GM18870 (cell line): Measurements from ENCODE around the gene SLC12A3.

Experiments
- ATAC-seq: cut with Tn5 transposase; IDR thresholded peaks from one replicate; pipeline ENCODE4 v1.9.1; 2021; ENCODE audit warnings: moderate library complexity; ENCODE audit not compliant: unreplicated experiment

SLC12A3 gene

DNA sequence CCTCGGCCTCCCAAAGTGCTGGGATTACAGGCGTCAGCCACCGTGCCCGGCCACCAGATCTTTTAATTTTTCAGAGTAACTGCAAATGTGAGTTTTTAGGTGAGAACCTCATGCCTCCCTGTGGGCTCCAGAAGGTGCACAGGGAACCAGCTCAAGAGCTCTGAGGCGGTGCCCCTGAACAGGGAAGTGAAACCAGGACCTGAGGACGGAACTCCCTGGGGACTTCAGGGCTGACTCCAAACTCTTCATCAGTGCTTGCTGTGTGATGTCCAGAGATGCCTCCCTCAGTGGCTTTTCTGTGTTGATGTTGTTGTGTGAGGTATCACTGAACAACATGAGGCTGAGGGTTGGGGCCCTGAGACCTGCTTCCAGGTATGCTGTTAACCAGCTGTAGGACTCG, 23.8 kb downstream of the SLC12A3 start:
- ATAC-seq = peak; percentile 45

DNA sequence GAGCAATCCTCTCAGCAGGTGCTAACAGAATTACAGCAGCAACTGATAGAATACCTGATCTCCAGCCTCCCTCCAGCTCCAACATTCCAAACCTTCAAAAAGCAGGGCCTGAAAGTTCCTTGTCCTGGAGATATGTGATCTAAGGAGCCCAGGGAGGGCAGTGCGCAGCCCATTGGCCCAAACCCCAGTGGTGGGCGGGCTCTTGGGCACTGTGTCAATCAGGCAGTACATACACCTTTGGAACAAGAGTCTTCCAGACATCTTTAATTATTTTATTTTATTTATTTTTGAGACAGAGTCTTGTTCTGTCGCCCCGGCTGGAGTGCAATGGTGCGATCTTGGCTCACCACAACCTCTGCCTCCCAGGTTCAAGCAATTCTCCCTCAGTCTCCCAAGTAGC, 24.2 kb downstream of the SLC12A3 start:
- ATAC-seq = no peak

DNA sequence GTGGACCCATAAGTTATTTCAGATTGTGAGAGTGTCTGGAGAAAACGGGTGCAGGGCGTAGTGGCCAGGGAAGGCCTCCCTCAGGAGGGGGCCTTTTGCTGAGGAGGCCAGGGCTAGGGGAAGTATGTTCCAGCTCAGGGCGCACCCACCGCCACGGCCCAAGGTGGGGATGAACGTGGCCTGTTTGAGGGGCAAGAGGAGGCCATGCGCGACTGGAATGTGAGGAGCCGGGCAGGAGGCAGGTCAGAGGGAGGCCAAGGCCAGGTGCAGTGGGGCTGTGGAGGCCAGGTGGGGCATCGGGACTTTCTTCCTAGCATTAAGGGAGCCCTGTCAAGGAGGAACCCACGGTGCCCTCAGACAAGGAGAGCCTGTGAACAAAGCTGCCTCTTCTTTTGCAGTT, 26.7 kb downstream of the SLC12A3 start:
- no peak for ATAC-seq

- ATAC-seq = no peak
Measured at GRCh38 chr16:56892705-56893104, 27.7 kb downstream of the SLC12A3 start.

DNA sequence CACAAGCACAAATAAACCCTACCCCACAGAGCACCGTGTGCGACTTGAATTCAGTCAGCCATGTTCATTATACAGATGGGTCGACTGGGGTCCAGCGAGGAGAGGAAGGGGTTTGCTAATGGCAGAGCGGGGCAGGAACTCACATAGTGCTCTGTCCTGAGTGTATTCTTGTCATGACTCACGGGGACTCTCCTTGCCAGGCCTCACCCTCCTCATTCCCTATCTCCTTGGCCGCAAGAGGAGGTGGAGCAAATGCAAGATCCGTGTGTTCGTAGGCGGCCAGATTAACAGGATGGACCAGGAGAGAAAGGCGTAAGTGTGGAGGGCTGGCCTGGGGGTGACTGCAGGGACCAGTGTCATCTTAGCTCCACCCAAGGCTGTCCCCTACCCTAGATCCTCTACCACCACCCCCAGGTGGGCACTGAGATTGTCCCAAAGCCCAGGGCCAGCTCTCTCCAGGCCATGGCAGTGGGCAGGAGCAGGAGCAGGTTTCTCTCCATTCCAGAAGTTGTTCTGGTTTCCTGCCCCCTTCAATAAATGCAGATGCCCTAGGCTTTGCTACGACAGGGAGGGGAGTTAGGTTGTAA, 29.4 kb downstream of the SLC12A3 start:
- ATAC-seq = no peak

GRCh38 chr16:56895813-56896212, 30.8 kb downstream of the SLC12A3 start:
- no peak for ATAC-seq

- ATAC-seq = no peak
Measured at GRCh38 chr16:56896244-56896643, 31.2 kb downstream of the SLC12A3 start.

DNA sequence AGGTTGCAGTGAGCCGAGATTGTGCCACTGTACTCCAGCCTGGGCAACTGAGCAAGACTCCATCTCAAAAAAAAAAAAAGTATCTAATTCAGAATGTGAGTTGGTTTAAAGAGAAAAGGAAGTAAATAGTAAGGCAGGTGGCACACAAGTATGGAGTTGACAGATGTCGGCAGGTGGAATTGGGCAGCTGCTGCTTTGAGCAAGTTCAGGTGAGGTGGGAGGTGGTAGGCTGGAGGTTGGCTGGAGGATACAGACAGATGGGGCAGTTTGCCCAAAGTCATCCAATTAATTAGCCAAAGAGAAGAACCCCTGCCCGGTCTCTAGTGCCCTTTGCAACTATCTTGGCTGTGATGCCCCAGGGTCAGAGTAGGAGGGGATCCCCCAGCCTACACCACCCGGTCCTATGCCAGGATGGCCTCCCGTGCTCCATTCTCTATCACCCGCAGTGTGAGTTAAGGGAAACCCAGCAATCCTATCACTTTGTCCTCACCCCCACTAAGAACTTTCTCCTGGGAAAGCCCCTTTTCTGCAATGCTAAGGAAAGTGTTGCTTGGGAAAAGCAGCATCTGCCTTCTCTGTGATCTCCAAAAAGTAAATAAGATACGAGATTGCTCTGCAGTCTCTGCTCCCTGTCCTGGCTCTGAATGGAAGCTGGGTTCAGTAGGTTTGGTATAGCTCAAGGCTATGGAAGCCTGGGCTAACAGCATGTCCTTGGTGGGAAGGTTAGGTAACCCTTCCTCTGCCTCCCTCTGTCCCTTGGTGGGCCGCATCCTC, 32.2 kb downstream of the SLC12A3 start:
- ATAC-seq = no peak

GRCh38 chr16:56898847-56899246, 33.8 kb downstream of the SLC12A3 start:
- peak; percentile 82 for ATAC-seq

- ATAC-seq = no peak
Measured at GRCh38 chr16:56903866-56904265, 38.9 kb downstream of the SLC12A3 start.

DNA sequence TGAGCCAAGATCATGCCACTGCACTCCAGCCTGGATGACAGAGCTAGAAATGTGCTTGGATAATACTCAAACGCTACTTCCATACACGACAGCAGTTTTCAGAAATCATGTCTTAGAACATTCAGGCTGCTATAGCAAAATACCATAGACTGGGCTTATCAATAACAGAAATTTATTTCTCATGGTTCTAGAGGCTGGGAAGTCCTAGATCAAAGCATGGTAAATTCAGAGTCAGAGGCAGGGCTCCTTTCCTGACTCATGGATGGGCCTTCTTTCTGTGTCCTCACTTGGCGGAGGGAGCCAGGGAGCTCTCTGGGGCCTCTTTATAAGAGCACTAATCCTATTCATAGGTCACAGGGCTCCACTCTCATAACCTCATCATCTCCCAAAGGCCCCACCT, 42.4 kb downstream of the SLC12A3 start:
- ATAC-seq = no peak

- ATAC-seq = no peak
Measured at GRCh38 chr16:56909527-56909979, 44.5 kb downstream of the SLC12A3 start.

GRCh38 chr16:56910112-56910511, 45.1 kb downstream of the SLC12A3 start:
- ATAC-seq = no peak

DNA sequence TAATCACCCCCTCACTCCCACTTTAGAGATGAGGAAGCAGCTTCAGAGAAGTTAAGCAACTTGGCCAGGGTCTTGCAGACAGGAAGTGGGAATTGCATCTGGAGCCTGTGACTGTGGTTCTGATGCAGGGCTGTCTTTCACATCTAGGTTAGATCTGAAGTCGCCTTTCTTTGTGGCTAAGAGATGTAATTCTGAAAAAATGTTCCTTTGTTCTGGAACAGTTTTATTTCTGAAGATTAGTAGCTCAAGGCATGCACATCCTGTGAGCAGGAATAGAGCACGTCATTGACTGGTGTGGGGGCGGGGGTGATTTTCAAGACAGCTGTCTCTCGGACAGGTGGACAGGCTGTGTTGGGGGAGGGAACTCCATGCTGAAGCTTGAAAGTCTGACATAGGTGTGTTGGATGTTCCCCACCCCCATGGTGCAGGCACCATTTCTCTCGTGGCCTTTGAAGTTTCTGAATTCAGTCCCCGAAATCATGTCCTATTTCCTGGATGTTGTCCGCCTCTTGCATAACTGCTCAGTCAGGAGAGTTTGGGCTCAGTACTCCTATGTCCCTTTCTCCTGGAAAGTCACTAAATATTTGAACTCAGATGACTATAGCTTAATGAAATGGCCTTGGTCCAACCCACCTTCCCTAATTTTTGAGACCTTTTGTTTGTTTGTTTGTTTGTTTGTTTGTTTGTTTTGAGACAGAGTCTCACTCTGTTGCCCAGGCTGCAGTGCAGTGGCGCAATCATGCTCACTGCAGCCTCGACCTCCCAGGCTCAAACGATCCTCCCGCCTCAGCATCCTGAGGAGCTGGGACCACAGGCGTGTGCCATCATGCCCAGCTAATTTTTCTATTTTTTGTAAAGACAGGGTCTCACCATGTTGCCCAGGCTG, 45.9 kb downstream of the SLC12A3 start:
- no peak for ATAC-seq

DNA sequence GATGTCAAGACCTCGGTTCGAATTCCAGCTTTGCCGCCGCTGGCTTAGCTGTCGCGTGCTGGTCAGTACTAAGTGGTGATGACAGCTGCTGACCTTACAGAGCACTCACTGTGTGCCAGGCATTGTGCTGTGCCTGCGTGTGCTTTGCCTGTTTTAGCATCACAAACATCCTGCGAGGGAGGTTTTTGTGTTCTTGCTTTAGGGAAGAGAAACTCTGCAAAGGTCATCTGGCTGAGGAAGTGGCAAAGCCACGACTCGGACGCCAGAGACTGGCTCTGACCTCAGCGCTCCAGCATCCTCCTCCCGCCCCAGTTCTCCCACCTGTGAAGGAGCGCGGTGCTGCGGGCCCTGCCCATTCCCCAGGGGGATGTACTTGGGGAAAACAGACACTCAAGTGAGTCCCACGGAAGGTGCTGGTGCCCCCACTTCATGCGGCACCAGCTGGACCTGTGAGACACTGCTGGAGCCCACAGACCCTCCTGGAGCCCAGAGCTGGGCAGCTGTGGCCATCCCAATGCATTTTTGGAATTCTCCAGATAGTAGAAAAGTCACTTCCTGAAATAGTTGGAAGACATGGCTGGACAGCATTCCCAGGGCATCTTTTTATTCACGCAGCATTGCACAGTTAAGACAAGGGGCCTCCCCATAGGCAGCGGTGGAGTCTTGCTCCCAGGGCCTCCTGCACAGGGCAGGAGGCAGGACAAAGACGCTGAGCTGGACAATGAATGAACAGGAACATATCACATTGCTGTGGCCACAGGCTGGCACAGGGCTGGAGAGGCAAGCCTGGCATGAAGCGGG, 47.0 kb downstream of the SLC12A3 start:
- ATAC-seq = peak; percentile 57

- ATAC-seq = no peak
Measured at GRCh38 chr16:56912746-56913708, 48.0 kb downstream of the SLC12A3 start.

GRCh38 chr16:56914896-56915295, 49.9 kb downstream of the SLC12A3 start:
- ATAC-seq = no peak

DNA sequence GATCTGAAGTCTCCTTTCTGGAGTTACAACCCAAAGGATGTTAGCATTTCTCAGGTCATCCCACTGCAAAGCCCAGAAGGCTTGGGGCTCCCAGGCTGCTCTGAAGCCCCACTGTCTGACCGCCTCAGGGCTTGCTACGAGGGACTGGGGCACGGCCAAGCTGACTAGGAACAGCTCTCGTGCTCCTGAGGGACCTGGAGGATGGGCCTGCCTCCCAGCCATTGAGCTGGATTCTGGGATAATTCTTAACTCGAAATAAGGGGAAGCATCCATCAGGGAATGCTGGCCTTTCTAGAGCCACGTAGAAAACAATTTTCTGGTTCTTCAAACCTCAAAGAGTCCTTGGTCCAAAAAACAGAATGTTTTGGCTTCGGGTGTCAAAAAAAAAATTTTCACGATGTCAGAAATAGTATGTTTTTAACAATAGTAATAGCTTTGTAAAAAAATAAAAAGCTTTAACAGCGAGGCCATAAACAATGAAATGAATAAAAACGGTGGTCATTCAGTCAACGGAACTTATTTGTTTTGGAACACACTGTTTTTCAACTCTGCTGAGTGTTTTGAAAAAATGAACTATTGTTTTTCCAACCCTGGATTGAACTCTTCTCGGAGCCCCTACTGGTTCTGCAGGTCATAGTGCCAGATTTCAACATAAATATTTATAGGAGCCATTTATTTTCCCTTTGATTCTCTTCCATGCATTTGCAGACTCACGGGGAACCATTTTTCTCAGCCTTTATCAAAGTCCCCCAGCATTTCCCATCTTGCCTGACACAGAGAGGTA, 50.5 kb downstream of the SLC12A3 start:
- no peak for ATAC-seq
